DND-41 (cell line): ENCODE measurements around the gene SETBP1.

Experiments used
- EZH2 ChIP-seq: IDR thresholded peaks from 3 replicates; pipeline ENCODE4 v1.6.1; 2012; ENCODE audit warnings: borderline replicate concordance, low read depth, mild to moderate bottlenecking, moderate library complexity, low read length, inconsistent platforms; ENCODE audit not compliant: severe bottlenecking
- TF ChIP-seq, protein P1 (sequence below): IDR thresholded peaks from 2 replicates; pipeline ENCODE4 v1.5.1; 2012; ENCODE audit warnings: borderline replicate concordance, low read length, moderate library complexity, mild to moderate bottlenecking; ENCODE audit not compliant: poor library complexity, severe bottlenecking; ENCODE audit errors: extremely low read depth

DNA sequence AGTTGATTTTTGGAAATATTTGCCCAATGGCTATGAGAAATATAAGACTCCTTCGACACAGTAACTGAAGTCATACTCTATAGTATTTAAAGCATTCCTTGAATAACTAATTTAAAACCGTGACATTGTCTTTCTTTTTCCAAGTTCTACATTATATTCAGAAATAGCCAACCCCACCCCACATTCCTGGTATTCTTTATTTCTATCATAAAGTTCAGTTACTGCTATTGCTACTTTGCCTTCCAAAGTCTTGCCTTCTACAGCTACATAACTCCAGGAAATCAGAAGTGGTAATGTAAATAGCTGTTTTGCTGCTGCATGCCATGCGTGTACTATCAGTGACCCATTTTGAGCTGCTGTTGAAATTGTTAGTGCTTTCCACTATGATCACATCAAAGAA, 45.1 kb upstream of the SETBP1 start:
- no peak for TF ChIP-seq EZH2
- TF ChIP-seq, protein P1, sequence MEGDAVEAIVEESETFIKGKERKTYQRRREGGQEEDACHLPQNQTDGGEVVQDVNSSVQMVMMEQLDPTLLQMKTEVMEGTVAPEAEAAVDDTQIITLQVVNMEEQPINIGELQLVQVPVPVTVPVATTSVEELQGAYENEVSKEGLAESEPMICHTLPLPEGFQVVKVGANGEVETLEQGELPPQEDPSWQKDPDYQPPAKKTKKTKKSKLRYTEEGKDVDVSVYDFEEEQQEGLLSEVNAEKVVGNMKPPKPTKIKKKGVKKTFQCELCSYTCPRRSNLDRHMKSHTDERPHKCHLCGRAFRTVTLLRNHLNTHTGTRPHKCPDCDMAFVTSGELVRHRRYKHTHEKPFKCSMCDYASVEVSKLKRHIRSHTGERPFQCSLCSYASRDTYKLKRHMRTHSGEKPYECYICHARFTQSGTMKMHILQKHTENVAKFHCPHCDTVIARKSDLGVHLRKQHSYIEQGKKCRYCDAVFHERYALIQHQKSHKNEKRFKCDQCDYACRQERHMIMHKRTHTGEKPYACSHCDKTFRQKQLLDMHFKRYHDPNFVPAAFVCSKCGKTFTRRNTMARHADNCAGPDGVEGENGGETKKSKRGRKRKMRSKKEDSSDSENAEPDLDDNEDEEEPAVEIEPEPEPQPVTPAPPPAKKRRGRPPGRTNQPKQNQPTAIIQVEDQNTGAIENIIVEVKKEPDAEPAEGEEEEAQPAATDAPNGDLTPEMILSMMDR: no peak
